Measurements from ENCODE around the gene COBLL1.
A peak's percentile ranks its signal among the peaks of the same experiment; 100 is the strongest.

Gene COBLL1

GRCh38 chr2:164842624-164842966 is 972 bp upstream of the COBLL1 start:
- no peaks in the 10 kb centered on the region for H3K79me2 ChIP-seq (ENCODE audit: insufficient read depth, low read length)
- no peak overlapping the region for H2AFZ ChIP-seq (ENCODE audit: low read length)
- no peak overlapping the region for H3K27ac ChIP-seq (ENCODE audit: low read depth, low read length, poor library complexity, severe bottlenecking)
- no peaks in the 10 kb centered on the region for H4K20me1 ChIP-seq (ENCODE audit: insufficient read depth, low read length)
- H3F3A ChIP-seq (ENCODE audit: insufficient read depth, low read length) = no peaks in the 10 kb centered on the region
- no peak overlapping the region for H3K9ac ChIP-seq (ENCODE audit: low read length)
- H3K9me2 ChIP-seq (ENCODE audit: low read depth, low read length) = no peaks in the 10 kb centered on the region
- no peak overlapping the region for H3K4me3 ChIP-seq (ENCODE audit: low read depth, low read length, poor library complexity, severe bottlenecking)
- TF ChIP-seq, protein P1, sequence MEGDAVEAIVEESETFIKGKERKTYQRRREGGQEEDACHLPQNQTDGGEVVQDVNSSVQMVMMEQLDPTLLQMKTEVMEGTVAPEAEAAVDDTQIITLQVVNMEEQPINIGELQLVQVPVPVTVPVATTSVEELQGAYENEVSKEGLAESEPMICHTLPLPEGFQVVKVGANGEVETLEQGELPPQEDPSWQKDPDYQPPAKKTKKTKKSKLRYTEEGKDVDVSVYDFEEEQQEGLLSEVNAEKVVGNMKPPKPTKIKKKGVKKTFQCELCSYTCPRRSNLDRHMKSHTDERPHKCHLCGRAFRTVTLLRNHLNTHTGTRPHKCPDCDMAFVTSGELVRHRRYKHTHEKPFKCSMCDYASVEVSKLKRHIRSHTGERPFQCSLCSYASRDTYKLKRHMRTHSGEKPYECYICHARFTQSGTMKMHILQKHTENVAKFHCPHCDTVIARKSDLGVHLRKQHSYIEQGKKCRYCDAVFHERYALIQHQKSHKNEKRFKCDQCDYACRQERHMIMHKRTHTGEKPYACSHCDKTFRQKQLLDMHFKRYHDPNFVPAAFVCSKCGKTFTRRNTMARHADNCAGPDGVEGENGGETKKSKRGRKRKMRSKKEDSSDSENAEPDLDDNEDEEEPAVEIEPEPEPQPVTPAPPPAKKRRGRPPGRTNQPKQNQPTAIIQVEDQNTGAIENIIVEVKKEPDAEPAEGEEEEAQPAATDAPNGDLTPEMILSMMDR (IDR thresholded peaks at IDR 0.05; ENCODE audit: low read length) = no peak
- TF ChIP-seq EZH2 (IDR thresholded peaks at IDR 0.05; ENCODE audit: borderline replicate concordance, low read length) = no peak
- no peaks in the 10 kb centered on the region for H3K9me3 ChIP-seq (ENCODE audit: low read length)
- H3K4me2 ChIP-seq (ENCODE audit: low read length) = no peak overlapping the region
- no peaks in the 10 kb centered on the region for H3K27me3 ChIP-seq (ENCODE audit: insufficient read depth, low read length)
- no peaks in the 10 kb centered on the region for H3K36me3 ChIP-seq (ENCODE audit: insufficient read depth, low read length)
- H3K4me1 ChIP-seq (ENCODE audit: insufficient read depth, low read length, severe bottlenecking) = peaks cover 4% of the 10 kb centered on the region

DNA sequence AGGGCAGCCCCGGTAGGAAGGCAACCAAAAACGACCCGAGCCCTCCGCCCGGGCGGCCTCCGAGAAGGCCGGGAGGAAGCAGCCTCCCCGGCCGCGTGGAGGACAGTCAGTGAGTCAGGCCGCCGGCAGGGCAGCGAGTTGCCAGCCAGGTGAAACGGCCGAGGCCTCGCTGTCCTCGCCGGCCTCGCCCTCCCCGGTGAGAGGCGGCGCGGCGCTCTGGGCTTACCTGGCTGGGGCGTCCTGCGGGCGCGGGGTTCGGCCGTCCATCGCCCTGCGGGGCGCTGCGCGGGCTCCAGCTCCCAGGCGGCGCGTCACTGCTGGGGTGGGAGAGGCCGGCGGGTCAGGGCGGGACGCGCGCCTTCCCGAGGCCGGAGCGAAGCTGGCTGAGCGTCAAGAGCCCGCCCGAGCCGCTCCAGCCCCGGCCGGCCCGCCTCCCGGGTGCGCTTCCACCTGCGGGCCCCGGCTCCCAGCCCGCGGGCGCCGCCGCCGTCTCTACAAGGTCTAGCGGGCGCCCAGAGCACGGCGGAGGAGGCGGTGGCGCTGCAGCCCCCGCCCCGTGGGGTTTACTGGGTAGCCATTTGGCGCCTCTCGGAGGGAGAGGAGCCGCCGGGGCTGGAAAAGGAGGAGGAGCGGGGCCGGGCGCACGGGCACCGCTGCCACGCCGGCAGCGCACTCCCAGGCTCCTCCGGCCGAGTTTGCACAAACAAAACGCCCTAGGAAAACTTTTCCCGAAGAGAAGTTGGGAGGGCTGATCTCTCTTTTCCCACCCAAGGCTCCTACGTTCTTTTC is 499 bp downstream of the COBLL1 start:
- Histone ChIP-seq H3K4me3 (ENCODE audit: low read depth, low read length, poor library complexity, severe bottlenecking) (peak overlapping the region; percentile 57), H3K36me3 (ENCODE audit: insufficient read depth, low read length) (no peaks in the 10 kb centered on the region), H3K9me3 (ENCODE audit: low read length) (no peaks in the 10 kb centered on the region), H3F3A (ENCODE audit: insufficient read depth, low read length) (no peaks in the 10 kb centered on the region), H2AFZ (ENCODE audit: low read length) (no peak overlapping the region), H3K27ac (ENCODE audit: low read depth, low read length, poor library complexity, severe bottlenecking) (no peak overlapping the region), H3K4me2 (ENCODE audit: low read length) (peak overlapping the region; percentile 69), H3K9ac (ENCODE audit: low read length) (no peak overlapping the region), H3K27me3 (ENCODE audit: insufficient read depth, low read length) (no peaks in the 10 kb centered on the region), H3K79me2 (ENCODE audit: insufficient read depth, low read length) (no peaks in the 10 kb centered on the region), H4K20me1 (ENCODE audit: insufficient read depth, low read length) (no peaks in the 10 kb centered on the region), H3K4me1 (ENCODE audit: insufficient read depth, low read length, severe bottlenecking) (peaks cover 4% of the 10 kb centered on the region), H3K9me2 (ENCODE audit: low read depth, low read length) (no peaks in the 10 kb centered on the region)
- no peak for TF ChIP-seq EZH2 (IDR thresholded peaks at IDR 0.05; ENCODE audit: borderline replicate concordance, low read length)
- TF ChIP-seq, protein P1 (IDR thresholded peaks at IDR 0.05; ENCODE audit: low read length) = no peak

DNA sequence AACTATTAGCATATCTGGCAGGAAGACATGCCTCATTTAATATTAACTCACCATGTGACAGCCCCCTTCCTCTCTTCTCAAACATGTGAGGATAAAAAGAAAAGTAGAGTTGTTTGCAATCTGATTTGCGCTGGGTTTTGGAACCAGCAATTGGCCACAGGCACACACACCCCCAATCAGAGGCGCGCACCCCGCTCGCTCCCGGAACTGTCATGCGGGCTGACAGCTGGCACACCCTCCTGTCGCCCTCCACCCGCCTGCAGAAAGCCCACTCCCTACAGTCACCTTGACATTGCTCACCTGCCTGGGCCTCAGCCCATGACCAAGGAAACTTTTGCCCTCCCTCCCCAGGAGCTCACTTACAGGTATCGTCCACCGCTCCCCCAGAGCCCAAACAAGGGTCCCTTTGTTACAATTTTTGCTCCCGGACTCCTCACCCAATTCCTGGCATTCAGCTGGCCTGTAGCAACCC is 1.1 kb downstream of the COBLL1 start:
- TF ChIP-seq, protein P1 (IDR thresholded peaks at IDR 0.05; ENCODE audit: low read length) = no peak
- no peak for TF ChIP-seq EZH2 (IDR thresholded peaks at IDR 0.05; ENCODE audit: borderline replicate concordance, low read length)
- H3K9me2 ChIP-seq (ENCODE audit: low read depth, low read length) = no peaks in the 10 kb centered on the region
- no peaks in the 10 kb centered on the region for H3K9me3 ChIP-seq (ENCODE audit: low read length)
- H3K36me3 ChIP-seq (ENCODE audit: insufficient read depth, low read length) = no peaks in the 10 kb centered on the region
- H3F3A ChIP-seq (ENCODE audit: insufficient read depth, low read length) = no peaks in the 10 kb centered on the region
- peak overlapping the region; percentile 69 for H3K4me2 ChIP-seq (ENCODE audit: low read length)
- no peaks in the 10 kb centered on the region for H3K27me3 ChIP-seq (ENCODE audit: insufficient read depth, low read length)
- no peak overlapping the region for H3K27ac ChIP-seq (ENCODE audit: low read depth, low read length, poor library complexity, severe bottlenecking)
- no peaks in the 10 kb centered on the region for H4K20me1 ChIP-seq (ENCODE audit: insufficient read depth, low read length)
- peak overlapping the region; percentile 57 for H3K4me3 ChIP-seq (ENCODE audit: low read depth, low read length, poor library complexity, severe bottlenecking)
- peaks cover 4% of the 10 kb centered on the region for H3K4me1 ChIP-seq (ENCODE audit: insufficient read depth, low read length, severe bottlenecking)
- no peak overlapping the region for H2AFZ ChIP-seq (ENCODE audit: low read length)
- H3K79me2 ChIP-seq (ENCODE audit: insufficient read depth, low read length) = no peaks in the 10 kb centered on the region
- no peak overlapping the region for H3K9ac ChIP-seq (ENCODE audit: low read length)

All from OCI-LY1 (cell line).